ENCODE measurements around the gene TMCO1. TPM values are rescaled to one million over a fixed set of nuclear protein-coding genes. Genes with fewer than 3 reads are reported as not detected.
"Not testable (repeated sequence)": the region's sequence is repeated elsewhere in the genome, so short reads cannot be mapped to it uniquely, and the experiment has no call there.

TMCO1 gene
- total RNA-seq, 1 donor from 2014 or later, result 59.9 TPM

- not testable (repeated sequence) for DNase-seq
Observed at GRCh38 chr1:165744913-165745312, 23.8 kb downstream of the TMCO1 start.

GRCh38 chr1:165742194-165742593 is 26.5 kb downstream of the TMCO1 start:
- DNase-seq, result no peak

- no peak for DNase-seq
Observed at GRCh38 chr1:165738794-165739193, 29.9 kb downstream of the TMCO1 start.

GRCh38 chr1:165737196-165737595 is 31.5 kb downstream of the TMCO1 start:
- DNase-seq, result no peak

- no peak for DNase-seq
Observed at GRCh38 chr1:165734906-165735305, 33.8 kb downstream of the TMCO1 start.

- no peak for DNase-seq
Observed at GRCh38 chr1:165726841-165727240, 41.8 kb downstream of the TMCO1 start.

GRCh38 chr1:165726169-165726568 is 42.5 kb downstream of the TMCO1 start:
- DNase-seq, result no peak

GRCh38 chr1:165717918-165718515 is 50.7 kb downstream of the TMCO1 start:
- peak; percentile 11 for DNase-seq

GRCh38 chr1:165716265-165717051 is 52.2 kb downstream of the TMCO1 start:
- DNase-seq, result not testable (repeated sequence)

- DNase-seq, result no peak
Observed at GRCh38 chr1:165712764-165713163, 55.9 kb downstream of the TMCO1 start.

GRCh38 chr1:165707984-165708706 is 60.5 kb downstream of the TMCO1 start:
- DNase-seq, result no peak

GRCh38 chr1:165703648-165704047 is 65.0 kb downstream of the TMCO1 start:
- no peak for DNase-seq

GRCh38 chr1:165701922-165702321 is 66.7 kb downstream of the TMCO1 start:
- not testable (repeated sequence) for DNase-seq

GRCh38 chr1:165699577-165699976 is 69.1 kb downstream of the TMCO1 start:
- no peak for DNase-seq

- no peak for DNase-seq
Observed at GRCh38 chr1:165698761-165699052, 70.0 kb downstream of the TMCO1 start.

- DNase-seq, result peak; percentile 78
Observed at GRCh38 chr1:165697881-165698760, 70.5 kb downstream of the TMCO1 start, which contains the start of gene ALDH9A1. Gene ALDH9A1 (minus strand): TSS chr1:165698562. CDS start chr1:165698558, 4 bp downstream.

GRCh38 chr1:165697491-165697880 is 71.2 kb downstream of the TMCO1 start:
- DNase-seq, result no peak

GRCh38 chr1:165696625-165697100 is 72.0 kb downstream of the TMCO1 start:
- no peak for DNase-seq

GRCh38 chr1:165695031-165695430 is 73.6 kb downstream of the TMCO1 start:
- DNase-seq, result no peak

GRCh38 chr1:165688046-165688445 is 80.6 kb downstream of the TMCO1 start:
- no peak for DNase-seq

GRCh38 chr1:165686971-165687433 is 81.7 kb downstream of the TMCO1 start:
- no peak for DNase-seq

Measured in occipital lobe (tissue), 2 donors.